ENCODE data around the gene PPP1R14C.

PPP1R14C gene

GRCh38 chr6:150293423-150294173 is 150.8 kb downstream of the PPP1R14C start:
- DNase-seq (ENCODE audit: low read depth in 2 of 2), result no peak

- no peak for DNase-seq (ENCODE audit: low read depth in 2 of 2)
Measured at GRCh38 chr6:150296890-150297289, 154.0 kb downstream of the PPP1R14C start.

- DNase-seq (ENCODE audit: low read depth in 2 of 2), result no peak
Measured at GRCh38 chr6:150297327-150298029, 154.6 kb downstream of the PPP1R14C start.

- no peak for DNase-seq (ENCODE audit: low read depth in 2 of 2)
Measured at GRCh38 chr6:150298030-150298380, 155.2 kb downstream of the PPP1R14C start.

- DNase-seq (ENCODE audit: low read depth in 2 of 2), result no peak
Measured at GRCh38 chr6:150298676-150299075, 155.8 kb downstream of the PPP1R14C start.
